Activated CD4-positive, CD25-positive, alpha-beta regulatory T cell (primary cell): Measurements from ENCODE around the gene DIO3.

ENCODE experiments used
- DNase-seq, 4 experiments: peaks; one replicate each; lab custom pipeline; 2025; lab: John Stamatoyannopoulos, UW

The DIO3 gene

DNA sequence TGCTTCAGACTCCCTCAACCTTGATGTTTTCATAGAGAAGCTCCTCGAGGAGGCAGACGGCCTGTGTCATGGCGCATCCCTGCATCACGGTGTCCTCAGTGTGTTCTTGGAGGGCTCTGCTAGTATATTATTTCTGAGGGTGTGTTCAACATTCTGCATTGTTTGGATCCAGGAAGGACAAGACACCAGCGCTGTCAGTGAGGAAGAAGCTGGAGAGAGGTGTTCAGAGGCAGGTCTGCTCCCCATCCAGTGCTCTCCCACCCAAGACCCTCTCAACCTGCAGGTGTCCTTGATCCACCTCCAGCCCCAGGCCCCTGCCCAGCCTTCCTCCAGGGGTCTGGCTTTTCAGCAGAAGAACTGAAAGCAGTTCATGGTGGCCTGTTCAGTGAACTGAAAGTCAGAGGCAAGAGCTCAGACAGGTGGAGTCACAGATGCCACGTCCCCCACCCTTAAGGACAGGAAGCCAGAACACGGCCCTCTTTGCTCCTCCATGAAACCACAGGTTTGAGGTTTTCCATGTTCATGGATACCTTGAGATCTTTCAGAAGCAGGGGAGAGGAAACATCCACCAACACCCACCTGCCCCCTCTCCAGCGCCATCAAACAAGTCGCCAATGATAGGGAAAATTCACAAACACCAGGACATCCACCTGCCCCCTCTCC lies 37.4 kb downstream of the DIO3 start:
- DNase-seq: no peak

DNA sequence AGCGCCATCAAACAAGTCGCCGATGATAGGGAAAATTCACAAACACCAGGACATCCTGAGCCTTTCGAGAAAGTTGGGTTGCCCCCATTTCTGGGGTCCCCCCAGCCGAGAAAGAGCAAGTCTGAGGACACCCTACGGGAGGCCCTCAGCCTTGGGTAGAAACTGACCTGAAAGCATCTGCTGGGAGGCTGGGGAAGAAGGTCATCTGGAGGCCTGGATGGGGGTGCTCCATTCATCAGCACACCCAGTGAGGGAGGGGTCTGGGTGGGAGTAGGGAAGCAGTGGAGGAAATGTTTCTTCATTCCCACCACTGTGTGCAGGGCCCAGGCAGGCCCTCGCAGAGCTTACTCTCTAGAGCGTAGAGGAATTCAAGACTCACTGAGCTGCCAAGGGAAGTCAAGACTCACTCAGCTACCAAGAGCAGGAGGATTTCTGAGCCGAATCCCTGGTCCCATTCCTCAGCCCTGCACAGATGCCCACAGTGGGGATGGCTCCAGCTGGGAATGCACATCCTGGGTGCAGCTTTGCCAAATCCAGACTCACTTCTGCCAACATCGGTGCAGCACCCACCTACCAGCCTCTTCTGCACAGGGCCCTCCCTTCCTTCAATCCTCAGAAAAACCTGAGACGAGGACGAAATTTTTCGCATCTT lies 38.1 kb downstream of the DIO3 start:
- no peak for DNase-seq

DNA sequence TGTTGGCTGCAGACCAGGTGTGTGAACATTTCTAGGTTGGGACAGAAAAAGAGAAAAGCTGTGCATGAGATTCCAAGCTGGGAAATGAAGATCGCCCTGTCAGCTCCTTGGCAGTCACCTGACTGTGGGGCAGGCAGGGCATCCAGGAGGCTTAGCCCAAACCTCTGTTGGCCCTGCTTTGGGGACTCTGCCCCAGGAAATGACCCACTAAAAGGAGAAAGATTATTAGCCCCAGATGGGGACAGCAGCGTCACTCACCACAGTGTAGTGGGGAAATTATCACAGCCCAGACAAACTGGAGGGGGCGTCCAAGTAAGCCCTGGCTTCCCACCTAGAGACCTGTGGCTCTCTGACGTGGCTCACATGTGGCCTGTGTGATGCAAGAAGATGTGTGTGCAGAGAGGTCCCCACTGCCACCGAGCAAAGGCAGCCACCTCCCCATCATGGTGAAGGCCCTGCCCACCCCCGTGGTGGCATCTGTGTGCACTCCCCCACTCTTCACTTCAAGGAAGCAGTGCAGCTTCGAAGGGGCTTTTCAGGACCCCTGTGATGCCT lies 39.1 kb downstream of the DIO3 start:
- no peak for DNase-seq

DNA sequence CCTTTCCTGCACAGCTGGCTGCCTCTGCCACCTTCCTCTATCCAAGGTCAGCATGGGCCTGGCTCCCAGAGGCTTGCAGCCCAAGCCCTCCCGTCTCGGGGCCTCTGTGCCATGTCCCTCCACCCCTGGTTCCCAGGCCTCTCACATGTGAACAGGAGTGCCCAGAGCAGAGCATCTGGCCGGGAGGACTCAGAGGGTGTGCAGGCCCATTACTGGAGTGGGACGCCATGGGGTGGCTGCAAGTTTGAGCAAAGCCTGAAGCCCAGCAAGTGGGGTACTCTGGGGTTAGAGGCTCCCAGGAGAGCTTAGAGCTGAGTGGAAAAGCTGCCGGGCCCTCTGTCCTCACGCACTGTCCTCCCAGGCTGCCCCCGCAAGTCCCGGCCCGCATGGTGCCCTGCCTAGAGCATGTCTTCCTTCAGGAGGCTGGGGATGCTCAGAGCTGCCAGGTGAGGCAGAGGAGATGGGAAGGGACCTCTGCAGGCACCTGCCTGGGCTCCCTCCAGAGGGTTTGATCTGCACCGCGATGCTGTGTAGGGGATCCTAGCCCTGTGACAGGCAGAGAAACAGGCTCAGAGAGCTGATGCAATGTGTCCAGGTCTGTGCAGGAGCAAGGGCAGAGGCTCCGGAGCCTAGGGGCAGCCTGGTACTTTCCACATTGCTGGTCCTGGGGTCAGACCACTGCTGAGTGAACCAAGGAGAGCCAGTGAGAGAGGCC lies 39.8 kb downstream of the DIO3 start:
- no peak for DNase-seq

DNA sequence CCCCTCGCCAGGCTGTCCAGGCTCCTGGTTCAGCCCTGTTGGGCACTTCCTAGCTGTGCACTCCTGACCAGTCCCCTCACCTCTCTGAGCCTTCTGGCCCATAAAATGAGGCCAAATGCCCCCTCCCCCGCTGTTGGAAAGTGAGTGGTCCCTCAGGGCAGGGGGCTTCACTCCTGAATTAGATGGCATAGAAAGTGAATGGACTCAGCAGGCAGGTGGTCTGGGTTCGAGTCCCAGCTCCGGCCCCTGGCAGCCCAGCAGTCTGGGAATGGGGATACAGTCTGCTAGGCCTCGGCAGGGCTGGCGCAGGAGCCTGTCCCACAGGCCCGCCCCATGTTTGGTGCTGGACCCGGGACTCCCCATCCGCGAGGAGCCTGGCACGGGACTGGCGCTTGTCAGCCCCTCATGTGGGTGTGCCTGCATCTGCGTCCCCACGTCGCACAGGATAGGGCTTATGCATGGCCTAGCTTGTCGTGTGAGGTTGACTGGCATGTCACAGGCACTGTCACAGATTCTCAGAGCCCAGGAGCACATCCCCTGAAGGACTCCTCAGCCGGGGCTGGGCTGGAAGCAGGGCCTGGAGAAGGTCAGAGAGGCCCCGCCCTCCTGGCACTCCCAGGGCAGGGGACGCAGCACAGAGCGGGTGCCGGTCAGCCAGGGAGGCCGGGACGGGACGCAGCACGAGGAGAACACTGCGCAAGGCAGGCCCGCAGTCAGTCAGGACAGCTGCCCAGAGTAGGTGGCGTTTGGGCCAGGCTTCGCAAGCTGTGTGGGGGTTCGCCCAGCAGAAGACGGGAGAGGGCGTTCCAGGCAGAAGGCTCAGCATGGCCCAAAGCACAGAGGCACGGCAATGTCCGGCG lies 40.5 kb downstream of the DIO3 start:
- no peak for DNase-seq

DNA sequence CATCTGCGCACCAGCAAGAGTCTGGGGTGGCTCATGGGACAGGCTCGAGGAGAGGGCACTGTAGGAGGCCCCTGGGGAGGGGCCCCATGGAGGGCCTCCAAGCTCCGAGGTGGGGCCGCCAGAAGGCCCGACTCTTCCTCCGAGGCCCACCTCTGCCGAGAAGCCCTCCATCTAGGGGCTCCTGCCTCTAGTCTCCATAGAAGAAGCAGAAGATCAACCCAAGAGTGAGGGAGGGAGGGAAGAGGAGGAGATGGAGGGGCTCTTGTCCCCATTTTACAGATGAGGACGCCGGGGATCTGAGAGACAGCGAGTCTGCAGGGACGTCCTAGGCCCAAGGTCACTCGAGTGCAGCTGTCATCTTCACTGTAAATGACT lies 41.2 kb downstream of the DIO3 start:
- DNase-seq: no peak

DNA sequence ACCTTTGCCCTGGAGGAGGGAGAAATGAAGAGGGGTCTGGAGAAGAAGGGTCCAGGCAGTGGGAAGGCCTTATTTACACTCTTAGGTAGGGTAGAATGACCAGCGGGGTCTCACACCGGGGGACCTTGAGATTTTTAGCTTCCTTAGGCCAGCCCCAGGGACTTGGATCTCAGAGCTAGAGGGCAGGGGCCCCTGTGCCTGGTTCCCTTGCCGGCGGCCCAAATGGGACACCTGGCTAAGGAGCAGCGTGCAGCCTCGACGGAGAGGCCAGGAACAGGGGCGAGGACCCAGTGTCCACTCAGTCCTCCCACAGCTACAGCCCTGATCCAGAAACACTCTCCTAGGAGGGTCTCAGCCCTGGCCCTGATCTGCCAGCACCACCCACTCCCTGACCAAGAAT lies 41.8 kb downstream of the DIO3 start:
- DNase-seq: no peak

DNA sequence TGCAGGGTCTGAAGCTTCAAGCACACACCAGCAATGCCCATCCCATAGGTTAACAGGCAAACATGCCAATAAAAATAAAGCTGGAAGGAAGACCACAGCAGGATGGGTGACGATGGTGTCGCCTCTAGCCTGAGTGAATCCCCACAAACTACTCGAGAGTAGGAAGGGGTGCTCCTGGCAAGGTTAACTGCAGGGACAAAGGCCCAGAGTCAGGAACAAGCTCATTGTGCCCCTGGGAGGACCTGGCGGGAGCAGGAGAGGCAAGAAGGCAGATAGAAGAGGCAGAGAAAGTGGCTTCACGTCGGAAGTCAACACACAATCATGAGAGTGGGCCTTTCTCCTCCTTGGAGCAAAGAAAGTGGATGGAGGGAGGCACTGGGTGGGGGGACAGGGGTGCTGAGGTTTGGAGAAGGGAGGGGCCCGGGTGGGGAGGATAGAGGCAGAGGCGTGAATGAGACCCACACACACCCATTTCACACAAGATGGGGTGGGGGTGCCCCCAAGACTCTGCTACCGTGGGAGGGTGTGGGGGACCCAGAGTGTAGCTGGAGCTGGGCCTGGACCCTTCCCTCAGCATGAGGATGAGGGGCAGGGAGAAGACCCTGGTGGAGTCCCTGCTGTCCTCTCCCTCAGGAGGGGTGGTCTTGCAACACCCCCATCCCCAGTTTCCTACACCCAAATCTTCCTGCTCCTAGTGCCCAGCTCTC lies 43.1 kb downstream of the DIO3 start:
- no peak for DNase-seq

DNA sequence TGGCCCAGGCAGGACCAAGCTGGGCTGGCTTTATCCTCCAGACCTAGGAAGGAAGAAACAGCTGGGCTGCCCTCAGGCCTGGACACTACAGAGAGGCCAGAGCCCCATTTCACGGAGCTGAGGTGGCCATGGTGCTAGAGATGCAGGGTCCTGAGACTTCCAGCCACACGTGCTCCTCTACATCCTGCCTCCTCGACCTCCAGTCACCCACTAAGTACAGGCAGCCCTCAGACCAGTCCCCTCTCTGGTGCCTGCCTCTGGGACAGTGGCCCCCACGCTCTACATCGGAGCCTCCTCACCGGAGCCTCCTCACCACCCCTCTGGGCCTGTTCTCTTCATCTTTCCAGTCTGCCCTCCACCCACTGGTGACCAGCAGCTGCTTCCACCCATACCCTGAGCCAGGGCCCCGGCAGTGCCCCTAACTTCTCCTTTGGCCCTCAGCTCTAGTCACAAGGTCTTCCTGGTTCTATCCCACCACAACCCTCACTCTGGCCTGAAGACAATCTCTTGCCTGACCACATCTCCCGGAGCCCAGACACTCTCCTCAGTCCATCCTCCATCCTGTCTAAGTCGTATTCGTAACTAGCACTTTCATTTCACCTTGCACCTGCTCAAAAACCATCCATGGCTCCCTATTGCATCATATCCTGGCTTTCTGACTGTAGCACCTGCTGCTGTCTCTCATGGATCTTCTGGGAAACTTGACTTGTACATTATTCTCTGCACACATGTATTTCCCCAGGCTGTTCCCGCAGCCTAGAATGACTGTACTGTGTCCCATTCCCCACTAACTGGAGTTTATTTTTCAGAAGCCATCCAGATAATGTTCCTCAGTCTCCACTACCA lies 43.9 kb downstream of the DIO3 start:
- DNase-seq: no peak

DNA sequence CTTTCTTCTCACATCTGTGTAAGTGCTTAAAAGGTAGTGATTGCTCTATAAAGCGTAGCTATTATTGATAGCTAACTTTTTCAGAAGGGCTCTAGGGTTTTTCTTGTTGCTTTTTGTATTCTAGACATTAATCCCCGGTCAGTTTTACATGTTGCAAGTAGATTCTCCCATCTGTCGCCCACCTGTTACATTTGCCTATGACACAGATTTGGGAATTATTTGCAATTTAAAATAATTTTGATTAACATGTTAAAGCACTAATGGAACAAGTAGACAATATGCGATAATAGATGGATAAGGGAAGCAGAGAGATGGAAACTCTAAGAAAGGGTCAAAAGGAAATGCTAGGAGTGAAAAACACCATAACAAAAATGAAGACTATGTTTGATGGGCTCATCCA lies 44.5 kb downstream of the DIO3 start:
- no peak for DNase-seq
